UCSD-AML1 (cell line): ENCODE results near the gene CARMIL3.
"Not testable (repeated sequence)": the region's sequence is repeated elsewhere in the genome, so short reads cannot be mapped to it uniquely, and the experiment has no call there.

Source experiments
- DNase-seq: peaks from one replicate; lab custom pipeline; 2025; ENCODE audit not compliant: unreplicated experiment; lab: John Stamatoyannopoulos, UW

CARMIL3 gene

GRCh38 chr14:24051789-24052655 is at the start of gene CARMIL3:
TSS of gene CARMIL3 (plus strand) at chr14:24052009. CDS start at chr14:24052154, 145 bp downstream.
- DNase-seq: peak; percentile 64

- DNase-seq: not testable (repeated sequence)
Measured at GRCh38 chr14:24006471-24006816, 45.4 kb upstream of the CARMIL3 start.

- DNase-seq: not testable (repeated sequence)
Measured at GRCh38 chr14:24006817-24007652, 44.8 kb upstream of the CARMIL3 start.

- DNase-seq: no peak
Measured at GRCh38 chr14:24011051-24011450, 40.8 kb upstream of the CARMIL3 start.

- not testable (repeated sequence) for DNase-seq
Measured at GRCh38 chr14:24012726-24013273, 39.0 kb upstream of the CARMIL3 start.

- DNase-seq: peak; percentile 28
Measured at GRCh38 chr14:24013654-24014514, 37.9 kb upstream of the CARMIL3 start.

- DNase-seq: not testable (repeated sequence)
Measured at GRCh38 chr14:24015745-24016144, 36.1 kb upstream of the CARMIL3 start.

- not testable (repeated sequence) for DNase-seq
Measured at GRCh38 chr14:24018978-24019377, 32.8 kb upstream of the CARMIL3 start.

GRCh38 chr14:24019944-24020343 is 31.9 kb upstream of the CARMIL3 start:
- not testable (repeated sequence) for DNase-seq

GRCh38 chr14:24020520-24020919 is 31.3 kb upstream of the CARMIL3 start:
- not testable (repeated sequence) for DNase-seq

GRCh38 chr14:24024939-24025418 is 26.8 kb upstream of the CARMIL3 start:
- not testable (repeated sequence) for DNase-seq

- not testable (repeated sequence) for DNase-seq
Measured at GRCh38 chr14:24029687-24030086, 22.1 kb upstream of the CARMIL3 start.

- DNase-seq: not testable (repeated sequence)
Measured at GRCh38 chr14:24031331-24031730, 20.5 kb upstream of the CARMIL3 start.

- no peak for DNase-seq
Measured at GRCh38 chr14:24032727-24033418, 18.9 kb upstream of the CARMIL3 start.

GRCh38 chr14:24035769-24036168 is 16.0 kb upstream of the CARMIL3 start:
- DNase-seq: not testable (repeated sequence)

- DNase-seq: peak; percentile 77
Measured at GRCh38 chr14:24036169-24036962, 15.4 kb upstream of the CARMIL3 start.

- DNase-seq: not testable (repeated sequence)
Measured at GRCh38 chr14:24036963-24037657, 14.7 kb upstream of the CARMIL3 start.

GRCh38 chr14:24037658-24038037 is 14.2 kb upstream of the CARMIL3 start:
- no peak for DNase-seq
